GM10847 (cell line): ENCODE data around the gene ELMO1.

ENCODE experiments used
- POLR2A ChIP-seq: IDR thresholded peaks from 2 replicates; pipeline ENCODE4 v1.6.1; 2011; ENCODE audit not compliant: insufficient read length; ENCODE audit errors: extremely low read depth

Gene ELMO1

GRCh38 chr7:37380831-37381230 lies 67.8 kb downstream of the ELMO1 start:
- no peak for TF ChIP-seq POLR2A

GRCh38 chr7:37379546-37380277 lies 69.0 kb downstream of the ELMO1 start:
- TF ChIP-seq POLR2A = no peak

- TF ChIP-seq POLR2A = no peak
Measured at GRCh38 chr7:37377231-37377630, 71.4 kb downstream of the ELMO1 start.

GRCh38 chr7:37376386-37376785 lies 72.3 kb downstream of the ELMO1 start:
- no peak for TF ChIP-seq POLR2A

- TF ChIP-seq POLR2A = no peak
Measured at GRCh38 chr7:37372750-37373149, 75.9 kb downstream of the ELMO1 start.

- TF ChIP-seq POLR2A = no peak
Measured at GRCh38 chr7:37371755-37372154, 76.9 kb downstream of the ELMO1 start.

GRCh38 chr7:37369906-37370305 lies 78.8 kb downstream of the ELMO1 start:
- no peak for TF ChIP-seq POLR2A

- no peak for TF ChIP-seq POLR2A
Measured at GRCh38 chr7:37368540-37368939, 80.1 kb downstream of the ELMO1 start.

- TF ChIP-seq POLR2A = no peak
Measured at GRCh38 chr7:37367010-37367409, 81.7 kb downstream of the ELMO1 start.

- no peak for TF ChIP-seq POLR2A
Measured at GRCh38 chr7:37366445-37366844, 82.2 kb downstream of the ELMO1 start.

- no peak for TF ChIP-seq POLR2A
Measured at GRCh38 chr7:37365405-37365804, 83.3 kb downstream of the ELMO1 start.

- no peak for TF ChIP-seq POLR2A
Measured at GRCh38 chr7:37364856-37365255, 83.8 kb downstream of the ELMO1 start.

- no peak for TF ChIP-seq POLR2A
Measured at GRCh38 chr7:37363536-37364491, 84.8 kb downstream of the ELMO1 start.

GRCh38 chr7:37362802-37363201 lies 85.9 kb downstream of the ELMO1 start:
- TF ChIP-seq POLR2A = no peak

GRCh38 chr7:37360484-37360883 lies 88.2 kb downstream of the ELMO1 start:
- TF ChIP-seq POLR2A = no peak
